ENCODE measurements around the gene AGO3. TPM values are rescaled to one million over a fixed set of nuclear protein-coding genes. Genes with fewer than 3 reads are reported as not detected.
"Not testable (repeated sequence)": the region's sequence is repeated elsewhere in the genome, so short reads cannot be mapped to it uniquely, and the experiment has no call there.

Gene AGO3
- total RNA-seq, 2 donors from 2014 or later = 47.5 to 49.9 TPM

DNA sequence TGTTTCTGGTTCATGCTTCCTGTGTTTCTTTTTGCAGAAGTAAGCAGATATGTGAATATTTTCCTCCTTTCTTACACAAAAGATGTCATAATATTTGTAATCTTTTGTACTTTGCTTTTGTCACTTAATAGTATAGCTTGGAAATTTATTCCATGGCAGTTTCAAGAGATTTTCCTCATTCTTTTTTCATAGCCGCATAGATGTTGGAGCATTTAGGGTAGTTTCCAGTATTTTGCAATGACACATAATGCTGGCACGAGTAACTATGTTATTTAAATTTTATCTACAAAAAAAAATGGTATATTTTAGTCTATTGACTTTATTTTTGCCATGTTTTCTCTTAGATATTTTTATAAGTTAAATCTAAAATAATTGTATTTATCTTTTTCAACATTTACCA is 40.7 kb downstream of the AGO3 start:
- no peak overlapping the region for H3K27ac ChIP-seq
- TF ChIP-seq, protein P1, sequence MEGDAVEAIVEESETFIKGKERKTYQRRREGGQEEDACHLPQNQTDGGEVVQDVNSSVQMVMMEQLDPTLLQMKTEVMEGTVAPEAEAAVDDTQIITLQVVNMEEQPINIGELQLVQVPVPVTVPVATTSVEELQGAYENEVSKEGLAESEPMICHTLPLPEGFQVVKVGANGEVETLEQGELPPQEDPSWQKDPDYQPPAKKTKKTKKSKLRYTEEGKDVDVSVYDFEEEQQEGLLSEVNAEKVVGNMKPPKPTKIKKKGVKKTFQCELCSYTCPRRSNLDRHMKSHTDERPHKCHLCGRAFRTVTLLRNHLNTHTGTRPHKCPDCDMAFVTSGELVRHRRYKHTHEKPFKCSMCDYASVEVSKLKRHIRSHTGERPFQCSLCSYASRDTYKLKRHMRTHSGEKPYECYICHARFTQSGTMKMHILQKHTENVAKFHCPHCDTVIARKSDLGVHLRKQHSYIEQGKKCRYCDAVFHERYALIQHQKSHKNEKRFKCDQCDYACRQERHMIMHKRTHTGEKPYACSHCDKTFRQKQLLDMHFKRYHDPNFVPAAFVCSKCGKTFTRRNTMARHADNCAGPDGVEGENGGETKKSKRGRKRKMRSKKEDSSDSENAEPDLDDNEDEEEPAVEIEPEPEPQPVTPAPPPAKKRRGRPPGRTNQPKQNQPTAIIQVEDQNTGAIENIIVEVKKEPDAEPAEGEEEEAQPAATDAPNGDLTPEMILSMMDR (IDR thresholded peaks at IDR 0.05) = no peak
- no peak overlapping the region for H3K4me3 ChIP-seq
- no peaks in the 10 kb centered on the region for H3K4me1 ChIP-seq (ENCODE audit: control insufficient read depth in 1 of 2, low read depth in 2 of 2)
- H3K27me3 ChIP-seq (replicated peaks; ENCODE audit: insufficient read depth) = no peaks in the 10 kb centered on the region
- DNase-seq (ENCODE audit: low spot score) (no peak), ATAC-seq (ENCODE audit: insufficient number of reproducible peaks, low FRiP score, low read depth) (no peak)
- H3K9me3 ChIP-seq = no peaks in the 10 kb centered on the region
- H3K36me3 ChIP-seq = peaks cover 11% of the 10 kb centered on the region

DNA sequence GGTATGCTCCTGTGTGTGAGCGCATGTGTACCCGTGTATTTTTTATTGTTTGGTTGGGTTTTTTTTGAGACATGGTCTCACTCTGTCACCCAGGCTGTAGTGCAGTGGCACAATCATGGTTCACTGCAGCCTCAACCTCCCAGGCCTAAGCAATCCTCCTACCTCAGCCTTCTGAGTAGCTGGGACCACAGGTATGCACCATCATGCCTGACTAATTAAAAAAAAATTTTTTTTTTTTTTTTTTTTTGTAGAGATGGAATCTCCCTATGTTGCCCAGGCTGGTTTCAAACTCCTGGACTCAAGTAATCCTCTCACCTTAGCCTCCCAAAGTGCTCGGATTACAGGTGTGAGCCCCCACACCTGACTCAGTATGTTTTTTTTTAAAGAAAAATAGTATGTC is 41.7 kb downstream of the AGO3 start:
- not testable (repeated sequence) for H3K9me3 ChIP-seq; DNase-seq (ENCODE audit: low spot score); H3K4me1 ChIP-seq (ENCODE audit: control insufficient read depth in 1 of 2, low read depth in 2 of 2); ATAC-seq (ENCODE audit: insufficient number of reproducible peaks, low FRiP score, low read depth); H3K27ac ChIP-seq; H3K4me3 ChIP-seq; H3K27me3 ChIP-seq (replicated peaks; ENCODE audit: insufficient read depth)
- H3K36me3 ChIP-seq = peaks cover 11% of the 10 kb centered on the region

DNA sequence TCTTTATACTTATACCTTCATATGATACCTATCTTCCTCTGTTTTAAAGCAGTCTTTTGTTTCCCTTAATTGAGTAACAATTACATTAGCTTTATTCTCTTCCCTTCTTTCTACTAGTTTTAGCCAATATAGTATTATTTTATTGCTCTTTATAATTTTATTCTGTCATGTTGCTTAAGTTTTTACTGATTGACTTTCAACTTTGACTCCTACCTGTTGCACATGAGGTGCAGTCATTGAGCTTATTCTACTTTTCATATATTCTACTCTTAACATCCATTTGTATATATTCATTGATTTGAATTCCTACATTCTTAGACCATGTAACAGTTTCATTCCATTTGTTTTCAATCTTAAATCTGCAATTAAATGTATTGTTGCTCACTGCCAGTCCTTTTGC is 49.2 kb downstream of the AGO3 start:
- DNase-seq (ENCODE audit: low spot score) = no peak
- H3K36me3 ChIP-seq = peaks cover 13% of the 10 kb centered on the region
- H3K27ac ChIP-seq = no peak overlapping the region
- H3K27me3 ChIP-seq (replicated peaks; ENCODE audit: insufficient read depth) = no peaks in the 10 kb centered on the region
- H3K9me3 ChIP-seq = no peaks in the 10 kb centered on the region
- H3K4me3 ChIP-seq = no peak overlapping the region
- TF ChIP-seq, protein P1 (IDR thresholded peaks at IDR 0.05) = no peak
- no peak for ATAC-seq (ENCODE audit: insufficient number of reproducible peaks, low FRiP score, low read depth)
- no peaks in the 10 kb centered on the region for H3K4me1 ChIP-seq (ENCODE audit: control insufficient read depth in 1 of 2, low read depth in 2 of 2)

DNA sequence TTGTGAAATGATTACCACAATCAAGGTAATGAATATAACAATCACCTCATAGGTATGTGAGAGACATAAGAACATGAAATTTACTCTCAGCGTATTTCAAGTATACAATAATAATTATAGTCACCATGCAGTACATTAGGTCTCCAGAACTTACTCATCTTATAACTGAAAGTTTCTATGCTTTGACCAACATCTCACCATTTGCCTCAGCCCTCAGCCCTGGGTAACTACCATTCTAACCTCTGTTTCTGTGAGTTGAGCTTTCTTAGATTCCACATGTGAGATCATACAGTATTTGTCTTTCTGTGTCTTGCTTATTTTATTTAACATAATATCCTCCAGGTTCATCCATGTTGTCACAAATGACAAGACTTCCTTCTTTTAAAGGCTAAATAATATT is 57.3 kb downstream of the AGO3 start:
- DNase-seq (ENCODE audit: low spot score) (no peak), ATAC-seq (ENCODE audit: insufficient number of reproducible peaks, low FRiP score, low read depth) (no peak)
- Histone ChIP-seq H3K4me3 (no peak overlapping the region), H3K4me1 (ENCODE audit: control insufficient read depth in 1 of 2, low read depth in 2 of 2) (no peaks in the 10 kb centered on the region), H3K27me3 (replicated peaks; ENCODE audit: insufficient read depth) (no peaks in the 10 kb centered on the region), H3K27ac (no peak overlapping the region), H3K9me3 (no peaks in the 10 kb centered on the region), H3K36me3 (peaks cover 16% of the 10 kb centered on the region)
- TF ChIP-seq, protein P1 (IDR thresholded peaks at IDR 0.05) = no peak

DNA sequence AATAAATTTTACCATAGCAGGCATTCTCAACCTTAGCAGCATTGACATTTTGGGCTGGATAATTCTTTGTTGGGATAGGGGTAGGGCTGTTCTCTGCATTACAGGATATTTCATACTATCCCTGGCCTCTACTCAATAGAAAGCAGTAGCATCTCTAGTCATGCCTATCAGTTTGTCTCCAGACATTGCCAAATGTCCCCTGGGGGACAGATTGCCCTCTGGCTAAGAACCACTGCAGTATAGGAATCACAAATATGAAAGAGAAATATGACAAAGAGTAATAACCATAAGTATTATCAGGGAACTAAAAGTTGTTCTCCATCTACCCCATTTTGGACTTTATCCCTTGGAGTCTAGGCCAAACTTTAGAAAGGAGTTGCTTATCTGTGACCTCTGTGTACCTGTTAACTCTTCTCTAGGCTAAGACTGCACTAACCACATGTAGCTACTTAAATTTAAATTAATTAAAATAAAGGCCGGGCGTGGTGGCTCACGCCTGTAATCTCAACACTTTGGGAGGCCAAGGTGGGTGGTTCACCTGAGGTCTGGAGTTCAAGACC is 76.1 kb downstream of the AGO3 start:
- TF ChIP-seq, protein P1 (IDR thresholded peaks at IDR 0.05) = no peak
- no peak overlapping the region for H3K4me3 ChIP-seq
- no peaks in the 10 kb centered on the region for H3K27me3 ChIP-seq (replicated peaks; ENCODE audit: insufficient read depth)
- H3K36me3 ChIP-seq = no peaks in the 10 kb centered on the region
- H3K4me1 ChIP-seq (ENCODE audit: control insufficient read depth in 1 of 2, low read depth in 2 of 2) = peaks cover 8 to 10% of the 10 kb centered on the region in 2 donors
- no peak for ATAC-seq (ENCODE audit: insufficient number of reproducible peaks, low FRiP score, low read depth)
- no peaks in the 10 kb centered on the region for H3K9me3 ChIP-seq
- no peak for DNase-seq (ENCODE audit: low spot score)
- H3K27ac ChIP-seq = peak overlapping the region in 1 of 2 donors; percentile 67

DNA sequence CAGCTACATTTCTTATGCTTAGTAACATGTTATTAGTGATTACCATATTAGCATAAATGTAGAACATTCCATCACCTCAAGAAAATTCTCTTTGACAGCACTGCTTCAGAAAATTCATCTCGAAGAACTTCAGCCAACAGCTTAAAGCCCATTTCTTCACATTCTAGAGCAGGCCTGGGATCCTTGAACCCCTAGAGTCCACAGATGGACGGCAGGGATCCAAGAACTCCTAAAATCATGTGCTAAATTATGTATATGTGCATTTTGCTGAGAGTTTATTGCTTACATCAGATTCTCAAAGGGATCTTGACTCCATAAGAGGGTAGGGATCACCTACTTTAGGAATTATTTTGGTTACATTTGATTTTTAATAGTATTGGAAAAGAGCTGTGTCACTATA is 76.8 kb downstream of the AGO3 start:
- Histone ChIP-seq H3K9me3 (no peaks in the 10 kb centered on the region), H3K27ac (peak overlapping the region in 1 of 2 donors; percentile 67), H3K36me3 (peaks cover 3% of the 10 kb centered on the region), H3K4me3 (no peak overlapping the region), H3K4me1 (ENCODE audit: control insufficient read depth in 1 of 2, low read depth in 2 of 2) (peaks cover 8 to 10% of the 10 kb centered on the region in 2 donors), H3K27me3 (replicated peaks; ENCODE audit: insufficient read depth) (no peaks in the 10 kb centered on the region)
- TF ChIP-seq, protein P1 (IDR thresholded peaks at IDR 0.05) = no peak
- DNase-seq (ENCODE audit: low spot score) = no peak
- ATAC-seq (ENCODE audit: insufficient number of reproducible peaks, low FRiP score, low read depth) = no peak
